Neural progenitor cell (in vitro differentiated cells): ENCODE measurements around the gene NFASC. TPM values are rescaled to one million over a fixed set of nuclear protein-coding genes. Genes with fewer than 3 reads are reported as not detected.
A peak's percentile ranks its signal among the peaks of the same experiment; 100 is the strongest.

Experiments
- DNase-seq: peaks from one replicate; pipeline ENCODE4 v3.0.0-alpha.2; 2016; ENCODE audit warnings: low spot score
- H2AFZ ChIP-seq: fragments of 200-600 bp; sonication (generic); replicated peaks from 2 replicates; pipeline ENCODE4 v1.6.1; 2016; ENCODE audit warnings: antibody characterized with exemption
- H3F3A ChIP-seq: fragments of 200-600 bp; sonication (generic); 2 replicates; pipeline ENCODE4 v1.6.1; 2016; ENCODE audit warnings: antibody characterized with exemption, low read depth
- H3K27ac ChIP-seq: fragments of 200-600 bp; sonication (generic); 2 replicates; pipeline ENCODE4 v1.5.1; 2016; ENCODE audit warnings: mild to moderate bottlenecking
- H3K27me3 ChIP-seq: fragments of 200-600 bp; sonication (generic); 2 replicates; pipeline ENCODE4 v1.6.1; 2016; ENCODE audit warnings: mild to moderate bottlenecking, moderate library complexity
- H3K36me3 ChIP-seq: fragments of 200-600 bp; sonication (generic); 2 replicates; pipeline ENCODE4 v1.5.1; 2016
- H3K4me1 ChIP-seq: fragments of 200-600 bp; sonication (generic); 2 replicates; pipeline ENCODE4 v1.6.1; 2016; ENCODE audit warnings: mixed run types
- H3K4me2 ChIP-seq: fragments of 200-600 bp; sonication (generic); 2 replicates; pipeline ENCODE4 v1.6.1; 2016
- H3K4me3 ChIP-seq: fragments of 200-600 bp; sonication (generic); 2 replicates; pipeline ENCODE4 v1.5.1; 2016
- H3K79me2 ChIP-seq: fragments of 200-600 bp; sonication (generic); 2 replicates; pipeline ENCODE4 v1.6.1; 2016; ENCODE audit warnings: low read depth
- H3K9ac ChIP-seq: fragments of 200-600 bp; sonication (generic); 2 replicates; pipeline ENCODE4 v1.6.1; 2016
- H3K9me3 ChIP-seq: fragments of 200-600 bp; sonication (generic); 2 replicates; pipeline ENCODE4 v1.5.1; 2016; ENCODE audit warnings: low read depth
- H4K20me1 ChIP-seq: fragments of 200-600 bp; sonication (generic); 2 replicates; pipeline ENCODE4 v1.6.1; 2016; ENCODE audit warnings: low read depth
- H3K27ac Mint-ChIP-seq: 3 replicates; pipeline ENCODE4 v1.8.0; 2021; ENCODE audit warnings: mixed read lengths
- H3K27me3 Mint-ChIP-seq: 2 replicates; pipeline ENCODE4 v1.8.0; 2022; ENCODE audit warnings: low read depth, mild to moderate bottlenecking, inconsistent platforms, moderate library complexity, mixed read lengths; ENCODE audit not compliant: insufficient read depth
- H3K36me3 Mint-ChIP-seq: 3 replicates; pipeline ENCODE4 v1.8.0; 2021; ENCODE audit warnings: mixed read lengths
- H3K4me1 Mint-ChIP-seq: 3 replicates; pipeline ENCODE4 v1.8.0; 2021; ENCODE audit warnings: mixed read lengths
- H3K4me3 Mint-ChIP-seq: 3 replicates; pipeline ENCODE4 v1.8.0; 2021; ENCODE audit warnings: mild to moderate bottlenecking, moderate library complexity, mixed read lengths
- H3K9me3 Mint-ChIP-seq: 3 replicates; pipeline ENCODE4 v1.8.0; 2020; ENCODE audit warnings: mixed read lengths
- CTCF ChIP-seq: fragments of 200-600 bp; sonication (generic); IDR thresholded peaks from 2 replicates; pipeline ENCODE4 v1.5.1; 2017; ENCODE audit warnings: antibody characterized with exemption, mild to moderate bottlenecking
- EZH2 ChIP-seq: fragments of 200-600 bp; sonication (generic); IDR thresholded peaks from 2 replicates; pipeline ENCODE4 v1.6.1; 2017; ENCODE audit warnings: antibody characterized with exemption, mild to moderate bottlenecking, moderate library complexity
- EZH2phosphoT487 ChIP-seq: fragments of 200-600 bp; sonication (generic); IDR thresholded peaks from 2 replicates; pipeline ENCODE4 v1.6.1; 2017; ENCODE audit warnings: antibody characterized with exemption
- total RNA-seq: library from RNA; depleted of rRNA; stranded (reverse); fragments of >200 nt; gene quantifications from 2 replicates; pipeline ENCODE4 v1.2.3, GENCODE V29; 2015; ENCODE audit warnings: low replicate concordance

Gene NFASC
- total RNA-seq, 1 donor from 2014 or later = 2.5 TPM

GRCh38 chr1:204834752-204835151 lies 35.9 kb upstream of the NFASC start:
- peaks cover 45% of the 10 kb centered on the region for H4K20me1 ChIP-seq
- H3K27ac ChIP-seq = peak overlapping the region; percentile 6
- no peak overlapping the region for H2AFZ ChIP-seq
- no peaks in the 10 kb centered on the region for H3K9me3 Mint-ChIP-seq
- H3K4me1 ChIP-seq = peaks cover 11% of the 10 kb centered on the region
- no peaks in the 10 kb centered on the region for H3K36me3 ChIP-seq
- peaks cover 18% of the 10 kb centered on the region for H3F3A ChIP-seq
- peaks cover 10% of the 10 kb centered on the region for H3K27me3 Mint-ChIP-seq
- H3K27ac Mint-ChIP-seq = no peak overlapping the region
- H3K36me3 Mint-ChIP-seq = no peaks in the 10 kb centered on the region
- TF ChIP-seq EZH2phosphoT487 = no peak
- TF ChIP-seq CTCF = no peak
- no peak for TF ChIP-seq EZH2
- H3K4me3 ChIP-seq = no peak overlapping the region
- H3K9me3 ChIP-seq = no peaks in the 10 kb centered on the region
- no peak overlapping the region for H3K4me2 ChIP-seq
- H3K27me3 ChIP-seq = no peaks in the 10 kb centered on the region
- H3K9ac ChIP-seq = no peak overlapping the region
- DNase-seq = peak; percentile 5
- no peak overlapping the region for H3K4me3 Mint-ChIP-seq
- H3K79me2 ChIP-seq = no peaks in the 10 kb centered on the region
- peaks cover 29% of the 10 kb centered on the region for H3K4me1 Mint-ChIP-seq

GRCh38 chr1:204835737-204836136 lies 34.9 kb upstream of the NFASC start:
- Histone ChIP-seq H3F3A (peaks cover 18% of the 10 kb centered on the region), H2AFZ (no peak overlapping the region), H3K4me1 (peaks cover 11% of the 10 kb centered on the region), H3K36me3 (no peaks in the 10 kb centered on the region), H3K4me2 (no peak overlapping the region), H3K79me2 (no peaks in the 10 kb centered on the region), H3K27ac (no peak overlapping the region), H3K9me3 (no peaks in the 10 kb centered on the region), H3K4me3 (no peak overlapping the region), H4K20me1 (peaks cover 41% of the 10 kb centered on the region), H3K9ac (no peak overlapping the region), H3K27me3 (no peaks in the 10 kb centered on the region)
- Mint-ChIP-seq H3K9me3 (no peaks in the 10 kb centered on the region), H3K27ac (no peak overlapping the region), H3K36me3 (no peaks in the 10 kb centered on the region), H3K4me3 (no peak overlapping the region), H3K27me3 (peaks cover 7% of the 10 kb centered on the region), H3K4me1 (peaks cover 20% of the 10 kb centered on the region)
- no peak for DNase-seq
- TF ChIP-seq EZH2phosphoT487 (no peak), EZH2 (no peak), CTCF (no peak)

- no peak overlapping the region for H3K4me2 ChIP-seq
- no peaks in the 10 kb centered on the region for H3K79me2 ChIP-seq
- peaks cover 41% of the 10 kb centered on the region for H4K20me1 ChIP-seq
- H3K9me3 Mint-ChIP-seq = no peaks in the 10 kb centered on the region
- H3K9me3 ChIP-seq = no peaks in the 10 kb centered on the region
- H3K27me3 ChIP-seq = no peaks in the 10 kb centered on the region
- H3K27ac ChIP-seq = no peak overlapping the region
- H3K4me1 ChIP-seq = peaks cover 11% of the 10 kb centered on the region
- peaks cover 18% of the 10 kb centered on the region for H3F3A ChIP-seq
- TF ChIP-seq EZH2 (no peak), EZH2phosphoT487 (no peak), CTCF (no peak)
- H3K27ac Mint-ChIP-seq = no peak overlapping the region
- no peak overlapping the region for H3K4me3 Mint-ChIP-seq
- no peaks in the 10 kb centered on the region for H3K36me3 ChIP-seq
- H3K36me3 Mint-ChIP-seq = no peaks in the 10 kb centered on the region
- H2AFZ ChIP-seq = no peak overlapping the region
- no peak overlapping the region for H3K9ac ChIP-seq
- peaks cover 19% of the 10 kb centered on the region for H3K4me1 Mint-ChIP-seq
- peaks cover 6% of the 10 kb centered on the region for H3K27me3 Mint-ChIP-seq
- DNase-seq = no peak
- H3K4me3 ChIP-seq = no peak overlapping the region
Measured at GRCh38 chr1:204836856-204837255, 33.8 kb upstream of the NFASC start.
